Fibroblast of villous mesenchyme (primary cell): ENCODE results near the gene COQ9. TPM values are rescaled to one million over a fixed set of nuclear protein-coding genes. Genes with fewer than 3 reads are reported as not detected.
"Not testable (repeated sequence)": the region's sequence is repeated elsewhere in the genome, so short reads cannot be mapped to it uniquely, and the experiment has no call there.

Experiments
- DNase-seq: peaks from one replicate; pipeline ENCODE4 v3.0.0-alpha.2; 2010; ENCODE audit warnings: low read depth
- H3K4me3 ChIP-seq: 2 replicates; pipeline ENCODE4 v1.5.1; 2011; ENCODE audit warnings: low read depth, mild to moderate bottlenecking, low read length
- CTCF ChIP-seq: IDR thresholded peaks from 2 replicates; pipeline ENCODE4 v1.5.1; 2012; ENCODE audit warnings: low read depth, mild to moderate bottlenecking, low read length; ENCODE audit not compliant: insufficient read depth
- total RNA-seq: library from RNA; depleted of rRNA; stranded (reverse); fragments of >200 nt; gene quantifications from 2 replicates; pipeline ENCODE4 v1.2.3, GENCODE V29; 2012

COQ9 gene
- total RNA-seq, 1 donor, result 44.5 TPM

DNA sequence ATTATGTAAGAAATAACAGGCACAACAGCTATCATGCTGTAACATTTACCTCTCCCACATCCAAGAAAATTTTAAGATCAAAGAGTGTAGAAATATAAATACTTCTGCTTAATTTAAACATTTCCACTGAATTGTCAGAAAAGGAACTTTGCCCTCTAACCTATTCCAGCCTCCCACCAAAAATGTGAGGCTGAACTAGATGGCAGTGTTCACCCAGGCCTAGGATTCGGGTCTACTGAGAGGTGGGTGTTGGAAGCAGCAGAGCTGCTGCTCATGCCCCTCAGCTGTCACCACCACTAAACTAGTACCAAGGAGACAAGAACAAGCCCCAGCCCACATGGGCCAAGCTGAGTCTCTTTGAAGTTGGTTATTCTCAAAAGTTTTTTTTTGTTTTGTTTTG lies 11.4 kb upstream of the COQ9 start:
- no peak for TF ChIP-seq CTCF
- no peak overlapping the region for H3K4me3 ChIP-seq
- DNase-seq, result no peak

GRCh38 chr16:57439947-57440346 lies 7.3 kb upstream of the COQ9 start:
- H3K4me3 ChIP-seq, DNase-seq: not testable (repeated sequence)

- not testable (repeated sequence) for H3K4me3 ChIP-seq
- peak; percentile 3 for DNase-seq
Observed at GRCh38 chr16:57440551-57440950, 6.7 kb upstream of the COQ9 start.

GRCh38 chr16:57444711-57445110 lies 2.6 kb upstream of the COQ9 start:
- DNase-seq, result peak; percentile 43
- no peak for TF ChIP-seq CTCF
- H3K4me3 ChIP-seq, result no peak overlapping the region

DNA sequence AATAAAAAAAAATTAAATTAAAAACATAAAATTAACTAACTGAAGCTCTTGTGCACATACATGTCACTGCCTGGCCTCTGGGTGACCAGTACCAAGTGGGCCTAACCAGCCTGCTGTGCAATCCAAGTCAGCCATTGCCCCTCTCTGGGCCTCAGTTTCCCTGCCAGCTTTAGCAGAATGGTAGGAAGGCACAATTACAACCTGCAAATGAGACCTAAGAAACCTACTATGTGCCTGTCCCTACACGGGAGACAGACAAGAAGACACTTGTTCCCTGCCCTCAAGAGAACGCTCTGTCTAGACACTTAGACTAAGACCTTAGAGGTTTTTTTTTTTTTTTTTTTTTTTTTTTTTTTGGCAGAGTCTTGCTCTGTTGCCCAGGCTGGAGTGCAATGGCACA lies 1.8 kb upstream of the COQ9 start:
- H3K4me3 ChIP-seq, result no peak overlapping the region
- DNase-seq, result no peak
- no peak for TF ChIP-seq CTCF

DNA sequence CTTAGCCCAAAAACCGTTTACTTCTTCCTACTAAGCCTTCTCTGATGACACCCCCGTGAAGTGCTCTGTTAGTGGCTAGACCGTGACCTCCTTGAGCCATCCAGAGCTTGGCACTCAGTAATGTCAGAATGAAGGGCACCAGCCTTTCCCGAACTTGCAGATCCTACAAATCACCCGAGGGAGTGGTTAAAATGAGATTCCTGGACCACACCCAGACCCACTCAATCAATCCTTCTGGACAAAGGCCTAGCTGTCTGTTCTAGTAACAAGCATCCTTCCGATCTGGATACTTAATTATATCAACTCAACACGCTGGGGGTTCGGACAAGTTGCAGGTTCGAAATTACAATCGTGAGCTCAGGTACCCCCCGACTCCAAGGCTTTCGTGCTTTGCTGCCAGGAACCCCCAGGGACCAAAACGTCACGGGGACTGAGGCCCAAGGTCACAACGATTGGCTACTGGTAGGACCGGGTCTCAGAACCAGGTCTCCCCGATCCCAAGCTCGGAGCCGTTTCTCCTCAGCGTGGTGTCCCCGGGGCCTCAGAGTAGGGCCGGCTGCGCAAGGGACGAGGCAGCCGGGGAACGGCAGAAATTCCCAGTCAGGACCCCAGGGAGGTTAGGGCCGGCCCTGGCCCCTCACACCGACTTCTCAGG lies 621 bp upstream of the COQ9 start:
- no peak for TF ChIP-seq CTCF
- DNase-seq, result peak; percentile 17

DNA sequence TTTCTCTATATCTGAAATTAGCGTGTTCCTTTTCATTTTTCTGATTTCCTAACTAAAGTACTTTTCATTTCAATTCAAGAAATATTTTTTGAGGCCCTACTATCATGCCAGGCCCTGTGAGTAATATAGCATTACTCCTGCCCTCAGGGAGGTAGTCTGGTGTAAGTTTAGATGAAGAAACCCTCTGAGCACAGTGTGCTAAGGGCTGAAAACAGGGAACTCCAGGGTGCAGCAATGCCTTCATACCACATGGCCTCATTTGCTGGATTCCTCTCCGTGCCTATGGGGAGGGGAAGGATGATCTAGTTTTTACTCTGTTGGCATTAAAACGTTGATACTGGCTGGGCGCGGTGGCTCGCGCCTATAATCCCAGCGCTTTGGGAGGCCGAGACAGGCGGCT lies 4.7 kb downstream of the COQ9 start:
- no peak for TF ChIP-seq CTCF
- no peak for DNase-seq
- no peak overlapping the region for H3K4me3 ChIP-seq

More for the DNA sequence above, 621 bp upstream of the COQ9 start:
- H3K4me3 ChIP-seq, result peak overlapping the region; percentile 93

GRCh38 chr16:57462209-57462977 lies 15.1 kb downstream of the COQ9 start, which contains the start of gene POLR2C:
Gene POLR2C (plus strand): TSS chr16:57462679. CDS start chr16:57462725, 46 bp downstream.
- DNase-seq, result peak; percentile 89
- H3K4me3 ChIP-seq, result peak within 1 kb of the TSS; percentile 68
- TF ChIP-seq CTCF, result peak; percentile 76
